Neural cell (in vitro differentiated cells): Measurements from ENCODE around the gene RAB3C.

Source experiments
- CTCF ChIP-seq: fragments of 450-650 bp; IDR thresholded peaks from 2 replicates; pipeline ENCODE4 v1.5.1; 2014; ENCODE audit warnings: antibody characterized with exemption, mild to moderate bottlenecking, moderate library complexity; ENCODE audit not compliant: poor library complexity, severe bottlenecking
- EP300 ChIP-seq: fragments of 450-650 bp; conservative IDR thresholded peaks from 2 replicates; pipeline ENCODE4 v1.6.1; 2014; ENCODE audit warnings: antibody characterized with exemption, mild to moderate bottlenecking, moderate library complexity; ENCODE audit not compliant: poor library complexity, severe bottlenecking
- POLR2AphosphoS5 ChIP-seq: IDR thresholded peaks from 2 replicates; pipeline ENCODE4 v1.6.1; 2012
- SMC3 ChIP-seq: fragments of 450-650 bp; conservative IDR thresholded peaks from 2 replicates; pipeline ENCODE4 v1.6.1; 2014; ENCODE audit warnings: antibody characterized with exemption, mild to moderate bottlenecking, moderate library complexity; ENCODE audit not compliant: poor library complexity

- TF ChIP-seq SMC3, result no peak
- no peak for TF ChIP-seq CTCF
- TF ChIP-seq EP300, result no peak
- no peak for TF ChIP-seq POLR2AphosphoS5
Measured at GRCh38 chr5:58675341-58675740, 92.5 kb downstream of the RAB3C start.
